Pons (tissue), 1 donor: ENCODE data around the gene TMEM120A.

Source experiments
- DNase-seq: peaks from one replicate; pipeline ENCODE4 v3.0.0-alpha.2; 2016; ENCODE audit warnings: low spot score

Gene TMEM120A

GRCh38 chr7:75957021-75957736, 37.2 kb downstream of the TMEM120A start:
- no peak for DNase-seq

GRCh38 chr7:75955331-75955955, 39.0 kb downstream of the TMEM120A start:
- no peak for DNase-seq

- DNase-seq = peak; percentile 54
These were observed 40.5 kb downstream of the TMEM120A start for GRCh38 chr7:75953931-75954330.

- no peak for DNase-seq
These were observed 41.0 kb downstream of the TMEM120A start for GRCh38 chr7:75953431-75953830.

GRCh38 chr7:75951506-75951905, 42.9 kb downstream of the TMEM120A start:
- no peak for DNase-seq

- DNase-seq = no peak
These were observed 44.2 kb downstream of the TMEM120A start for GRCh38 chr7:75950111-75950681.

GRCh38 chr7:75948179-75948578, 46.2 kb downstream of the TMEM120A start:
- no peak for DNase-seq

GRCh38 chr7:75946207-75946855, 48.1 kb downstream of the TMEM120A start:
- DNase-seq = no peak

- DNase-seq = no peak
These were observed 48.9 kb downstream of the TMEM120A start for GRCh38 chr7:75945297-75946168.

GRCh38 chr7:75944507-75944906, 49.9 kb downstream of the TMEM120A start:
- DNase-seq = no peak

- DNase-seq = no peak
These were observed 50.5 kb downstream of the TMEM120A start for GRCh38 chr7:75943864-75944263.

- DNase-seq = no peak
These were observed 55.5 kb downstream of the TMEM120A start for GRCh38 chr7:75938921-75939320.

- peak; percentile 74 for DNase-seq
These were observed 56.2 kb downstream of the TMEM120A start for GRCh38 chr7:75937958-75938786.
